Ectodermal cell (in vitro differentiated cells): Measurements from ENCODE around the gene TOMM22.

ENCODE experiments used
- H3K27ac ChIP-seq: 2 replicates; pipeline ENCODE4 v1.7.0; 2013; ENCODE audit warnings: mild to moderate bottlenecking, low read depth, low read length; ENCODE audit not compliant: insufficient read depth, poor library complexity, severe bottlenecking
- H3K27me3 ChIP-seq: 2 replicates; pipeline ENCODE4 v1.7.0; 2013; ENCODE audit warnings: mild to moderate bottlenecking, low read length; ENCODE audit not compliant: insufficient read depth, control insufficient read depth, poor library complexity, severe bottlenecking
- H3K36me3 ChIP-seq: one replicate; pipeline ENCODE4 v1.7.0; 2013; ENCODE audit warnings: low read length; ENCODE audit not compliant: control insufficient read depth, insufficient read depth
- H3K4me1 ChIP-seq: one replicate; pipeline ENCODE4 v1.7.0; 2013; ENCODE audit warnings: low read length; ENCODE audit not compliant: control insufficient read depth, insufficient read depth
- H3K4me3 ChIP-seq: 2 replicates; pipeline ENCODE4 v1.7.0; 2013; ENCODE audit warnings: low read depth, low read length, control low read depth; ENCODE audit not compliant: insufficient read depth
- H3K9me3 ChIP-seq: 2 replicates; pipeline ENCODE4 v1.7.0; 2013; ENCODE audit warnings: mild to moderate bottlenecking, low read length, moderate library complexity; ENCODE audit not compliant: control insufficient read depth
- WGBS, 2 experiments: methylation state at CpG; one replicate each; pipeline ENCODE4 v1.1.7; 2013; ENCODE audit warnings: missing lambda C conversion rate in 2 of 2; 5-methylcytosine and 5-hydroxymethylcytosine counted together

The TOMM22 gene

GRCh38 chr22:38705235-38706100 lies 23.7 kb downstream of the TOMM22 start, which contains the start of gene GTPBP1:
TSS of gene GTPBP1 (plus strand) at chr22:38705944. CDS start at chr22:38705956, 12 bp downstream.
- Histone ChIP-seq H3K4me1 (peaks cover 20% of the 10 kb centered on the region), H3K27me3 (peaks cover 6% of the 10 kb centered on the region), H3K27ac (peak within 1 kb of the TSS; percentile 82), H3K4me3 (peak within 1 kb of the TSS; percentile 93), H3K36me3 (no peaks in the 10 kb centered on the region), H3K9me3 (no peaks in the 10 kb centered on the region)
- 0% methylated on average over 55 of the region's 55 CpGs for WGBS, 2 experiments

- WGBS, 2 experiments = 0 to 1% methylated on average over 80 of the region's 80 CpGs
These were observed 24.5 kb downstream of the TOMM22 start for GRCh38 chr22:38706101-38706900.

GRCh38 chr22:38706901-38707195 lies 25.1 kb downstream of the TOMM22 start:
- H3K27me3 ChIP-seq = no peaks in the 10 kb centered on the region
- H3K4me3 ChIP-seq = peak overlapping the region; percentile 93
- no peaks in the 10 kb centered on the region for H3K36me3 ChIP-seq
- peaks cover 18% of the 10 kb centered on the region for H3K4me1 ChIP-seq
- WGBS, 2 experiments = 0 to 29% methylated on average over 1 to 3 of the region's 4 CpGs
- no peak overlapping the region for H3K27ac ChIP-seq
- no peaks in the 10 kb centered on the region for H3K9me3 ChIP-seq

More at GRCh38 chr22:38706101-38706900, 24.5 kb downstream of the TOMM22 start:
- Histone ChIP-seq H3K4me3 (peak overlapping the region; percentile 93), H3K27me3 (peaks cover 5% of the 10 kb centered on the region), H3K4me1 (peaks cover 20% of the 10 kb centered on the region), H3K27ac (peak overlapping the region; percentile 82), H3K9me3 (no peaks in the 10 kb centered on the region), H3K36me3 (no peaks in the 10 kb centered on the region)

- no peaks in the 10 kb centered on the region for H3K27me3 ChIP-seq
- no peaks in the 10 kb centered on the region for H3K36me3 ChIP-seq
- H3K4me3 ChIP-seq = peak overlapping the region; percentile 93
- H3K4me1 ChIP-seq = peaks cover 21% of the 10 kb centered on the region
- no peak overlapping the region for H3K27ac ChIP-seq
- WGBS, 2 experiments = 79 to 81% methylated on average over 2 of the region's 2 CpGs
- no peaks in the 10 kb centered on the region for H3K9me3 ChIP-seq
These were observed 25.6 kb downstream of the TOMM22 start for GRCh38 chr22:38707346-38707745.

GRCh38 chr22:38707984-38708383 lies 26.2 kb downstream of the TOMM22 start:
- peaks cover 27% of the 10 kb centered on the region for H3K4me1 ChIP-seq
- H3K36me3 ChIP-seq = no peaks in the 10 kb centered on the region
- no peak overlapping the region for H3K27ac ChIP-seq
- no peaks in the 10 kb centered on the region for H3K27me3 ChIP-seq
- H3K4me3 ChIP-seq = no peak overlapping the region
- no peaks in the 10 kb centered on the region for H3K9me3 ChIP-seq
- 93 to 94% methylated on average over 3 of the region's 3 CpGs for WGBS, 2 experiments

- Histone ChIP-seq H3K27ac (no peak overlapping the region), H3K27me3 (no peaks in the 10 kb centered on the region), H3K4me3 (no peak overlapping the region), H3K9me3 (no peaks in the 10 kb centered on the region), H3K4me1 (peaks cover 38% of the 10 kb centered on the region), H3K36me3 (no peaks in the 10 kb centered on the region)
- WGBS, 2 experiments = 92 to 93% methylated on average over 3 of the region's 3 CpGs
These were observed 27.5 kb downstream of the TOMM22 start for GRCh38 chr22:38709306-38709705.

GRCh38 chr22:38710351-38710750 lies 28.6 kb downstream of the TOMM22 start:
- Histone ChIP-seq H3K4me1 (peaks cover 38% of the 10 kb centered on the region), H3K36me3 (no peaks in the 10 kb centered on the region), H3K27ac (no peak overlapping the region), H3K9me3 (no peaks in the 10 kb centered on the region), H3K27me3 (no peaks in the 10 kb centered on the region), H3K4me3 (no peak overlapping the region)
- WGBS, 2 experiments = 97 to 99% methylated on average over 3 of the region's 3 CpGs

GRCh38 chr22:38710866-38711265 lies 29.1 kb downstream of the TOMM22 start:
- H3K27ac ChIP-seq = no peak overlapping the region
- 92 to 94% methylated on average over 2 to 3 of the region's 3 CpGs for WGBS, 2 experiments
- H3K27me3 ChIP-seq = no peaks in the 10 kb centered on the region

GRCh38 chr22:38712486-38713207 lies 30.9 kb downstream of the TOMM22 start:
- H3K36me3 ChIP-seq = peaks cover 10% of the 10 kb centered on the region
- H3K27ac ChIP-seq = peak overlapping the region; percentile 64
- no peaks in the 10 kb centered on the region for H3K9me3 ChIP-seq
- 59% methylated on average over 11 of the region's 11 CpGs for WGBS, 2 experiments
- H3K4me3 ChIP-seq = no peak overlapping the region
- no peaks in the 10 kb centered on the region for H3K27me3 ChIP-seq
- peaks cover 27% of the 10 kb centered on the region for H3K4me1 ChIP-seq

More at GRCh38 chr22:38710866-38711265, 29.1 kb downstream of the TOMM22 start:
- no peaks in the 10 kb centered on the region for H3K9me3 ChIP-seq
- H3K36me3 ChIP-seq = no peaks in the 10 kb centered on the region
- H3K4me1 ChIP-seq = peaks cover 38% of the 10 kb centered on the region
- no peak overlapping the region for H3K4me3 ChIP-seq
